ENCODE measurements around the gene SPACDR. TPM values are rescaled to one million over a fixed set of nuclear protein-coding genes. Genes with fewer than 3 reads are reported as not detected.

The SPACDR gene
- total RNA-seq, 1 donor from 2014 or later: 1.7 TPM

GRCh38 chr7:100465702-100466311 is 1.7 kb upstream of the SPACDR start:
- peak overlapping the region; percentile 31 for H3K27ac ChIP-seq

GRCh38 chr7:100465299-100465698 is 1.2 kb upstream of the SPACDR start:
- Histone ChIP-seq H3K9me3 (no peaks in the 10 kb centered on the region), H3K4me3 (no peak overlapping the region), H3K27me3 (ENCODE audit: low read depth) (no peaks in the 10 kb centered on the region), H3K27ac (peak overlapping the region; percentile 31), H3K36me3 (peaks cover 37% of the 10 kb centered on the region), H3K4me1 (peaks cover 23% of the 10 kb centered on the region)
- DNase-seq (no peak), ATAC-seq (peak in 1 of 2 donors; percentile 1)
- TF ChIP-seq CTCF (IDR thresholded peaks at IDR 0.05): no peak
- intact Hi-C loops (cut with DNase I): no loop called here

More at GRCh38 chr7:100465702-100466311, 1.7 kb upstream of the SPACDR start:
- Histone ChIP-seq H3K27me3 (ENCODE audit: low read depth) (no peaks in the 10 kb centered on the region), H3K9me3 (no peaks in the 10 kb centered on the region), H3K4me3 (no peak overlapping the region), H3K36me3 (peaks cover 42% of the 10 kb centered on the region), H3K4me1 (peaks cover 23% of the 10 kb centered on the region)
- ATAC-seq (peak; percentile 85 to 86), DNase-seq (peak; percentile 80)
- intact Hi-C loops (cut with DNase I): no loop called here
- peak; percentile 75 for TF ChIP-seq CTCF (IDR thresholded peaks at IDR 0.05)

GRCh38 chr7:100464791-100465190 is 731 bp upstream of the SPACDR start:
- H3K9me3 ChIP-seq: no peaks in the 10 kb centered on the region
- peaks cover 23% of the 10 kb centered on the region for H3K4me1 ChIP-seq
- H3K4me3 ChIP-seq: no peak overlapping the region
- no peak for TF ChIP-seq CTCF (IDR thresholded peaks at IDR 0.05)
- DNase-seq: no peak
- H3K27me3 ChIP-seq (ENCODE audit: low read depth): no peaks in the 10 kb centered on the region
- intact Hi-C loops (cut with DNase I): no loop called here
- H3K27ac ChIP-seq: no peak overlapping the region
- peaks cover 36% of the 10 kb centered on the region for H3K36me3 ChIP-seq
- no peak for ATAC-seq

GRCh38 chr7:100457033-100457432 is 7.0 kb downstream of the SPACDR start:
- DNase-seq (no peak), ATAC-seq (no peak)
- Histone ChIP-seq H3K9me3 (no peaks in the 10 kb centered on the region), H3K4me3 (no peak overlapping the region), H3K27me3 (ENCODE audit: low read depth) (no peaks in the 10 kb centered on the region), H3K27ac (no peak overlapping the region), H3K36me3 (peaks cover 6% of the 10 kb centered on the region), H3K4me1 (no peaks in the 10 kb centered on the region)
- intact Hi-C loops (cut with DNase I): no loop called here
- TF ChIP-seq CTCF (IDR thresholded peaks at IDR 0.05): no peak

- Histone ChIP-seq H3K4me3 (no peak overlapping the region), H3K9me3 (no peaks in the 10 kb centered on the region), H3K36me3 (peaks cover 5% of the 10 kb centered on the region), H3K27ac (no peak overlapping the region), H3K27me3 (ENCODE audit: low read depth) (no peaks in the 10 kb centered on the region), H3K4me1 (no peaks in the 10 kb centered on the region)
- DNase-seq (no peak), ATAC-seq (no peak)
- intact Hi-C loops (cut with DNase I): no loop called here
- no peak for TF ChIP-seq CTCF (IDR thresholded peaks at IDR 0.05)
These were observed 7.5 kb downstream of the SPACDR start for GRCh38 chr7:100456562-100456961.

All from lower lobe of right lung (tissue), 2 donors.